Epithelial cell of esophagus (primary cell): ENCODE results near the gene MED10.

ENCODE experiments used
- DNase-seq: peaks from one replicate; pipeline ENCODE4 v3.0.0; 2010; ENCODE audit warnings: low read depth
- H3K4me3 ChIP-seq: 2 replicates; pipeline ENCODE4 v1.5.1; 2011; ENCODE audit warnings: mild to moderate bottlenecking, low read length, control low read depth
- TF ChIP-seq, protein P1 (sequence below): IDR thresholded peaks from 2 replicates; pipeline ENCODE4 v1.5.1; 2011; ENCODE audit warnings: low read depth, mild to moderate bottlenecking, low read length, control low read depth, inconsistent platforms; ENCODE audit not compliant: insufficient read depth; ENCODE audit errors: missing control alignments

Gene MED10

DNA sequence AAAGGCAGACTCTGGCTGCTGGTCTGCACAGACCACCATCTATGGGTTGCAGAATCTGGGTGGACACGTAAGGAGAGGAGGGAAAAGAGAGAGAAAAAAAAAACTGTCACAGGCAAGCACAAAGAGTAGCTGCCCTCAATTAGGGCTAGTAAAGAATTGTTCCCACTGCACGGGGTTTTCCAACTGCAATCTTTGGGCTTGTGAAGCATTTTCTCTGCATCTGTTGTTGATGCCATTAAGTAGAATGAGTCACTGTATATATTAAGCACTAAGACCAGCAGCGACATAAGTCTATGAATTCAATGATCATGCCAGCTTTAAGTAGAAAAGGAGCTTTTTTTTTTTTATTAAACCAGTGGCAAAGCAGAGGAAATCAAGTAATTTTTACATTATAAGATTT is 40.2 kb downstream of the MED10 start:
- no peak for DNase-seq
- TF ChIP-seq, protein P1, sequence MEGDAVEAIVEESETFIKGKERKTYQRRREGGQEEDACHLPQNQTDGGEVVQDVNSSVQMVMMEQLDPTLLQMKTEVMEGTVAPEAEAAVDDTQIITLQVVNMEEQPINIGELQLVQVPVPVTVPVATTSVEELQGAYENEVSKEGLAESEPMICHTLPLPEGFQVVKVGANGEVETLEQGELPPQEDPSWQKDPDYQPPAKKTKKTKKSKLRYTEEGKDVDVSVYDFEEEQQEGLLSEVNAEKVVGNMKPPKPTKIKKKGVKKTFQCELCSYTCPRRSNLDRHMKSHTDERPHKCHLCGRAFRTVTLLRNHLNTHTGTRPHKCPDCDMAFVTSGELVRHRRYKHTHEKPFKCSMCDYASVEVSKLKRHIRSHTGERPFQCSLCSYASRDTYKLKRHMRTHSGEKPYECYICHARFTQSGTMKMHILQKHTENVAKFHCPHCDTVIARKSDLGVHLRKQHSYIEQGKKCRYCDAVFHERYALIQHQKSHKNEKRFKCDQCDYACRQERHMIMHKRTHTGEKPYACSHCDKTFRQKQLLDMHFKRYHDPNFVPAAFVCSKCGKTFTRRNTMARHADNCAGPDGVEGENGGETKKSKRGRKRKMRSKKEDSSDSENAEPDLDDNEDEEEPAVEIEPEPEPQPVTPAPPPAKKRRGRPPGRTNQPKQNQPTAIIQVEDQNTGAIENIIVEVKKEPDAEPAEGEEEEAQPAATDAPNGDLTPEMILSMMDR: no peak
- H3K4me3 ChIP-seq: no peak overlapping the region

DNA sequence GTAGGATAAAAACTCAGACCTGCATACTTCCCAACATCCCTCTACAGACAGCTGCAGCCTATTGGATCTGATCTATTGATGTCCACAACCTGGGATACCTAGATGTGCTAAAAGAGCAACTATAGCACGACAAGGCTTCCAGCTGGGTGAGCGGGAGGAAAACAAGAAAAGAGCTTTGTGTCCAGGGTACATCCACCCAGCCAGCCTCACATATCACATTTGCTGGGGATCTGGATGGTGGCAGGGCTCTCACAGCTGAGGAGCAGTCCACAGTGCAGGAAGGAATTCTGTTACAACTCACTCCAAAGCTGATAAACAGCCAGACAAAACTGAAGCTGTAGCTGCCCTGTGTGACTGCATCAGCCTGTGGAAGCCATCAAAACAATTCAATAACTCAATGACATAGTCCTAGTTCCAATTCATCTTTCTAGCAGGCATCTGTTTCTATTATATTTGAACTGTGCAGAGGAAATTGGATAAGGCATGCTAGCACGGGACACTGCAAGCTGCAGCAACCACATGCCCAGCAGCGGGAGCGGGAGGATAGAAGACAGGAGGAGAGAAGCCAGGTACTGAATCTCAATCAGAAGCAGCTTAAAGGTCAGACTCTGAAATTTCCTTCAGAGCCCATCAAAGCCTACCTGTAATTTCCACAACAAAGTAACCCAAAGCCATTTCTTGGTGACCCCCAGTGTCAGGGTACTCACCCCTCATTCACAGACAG is 45.0 kb downstream of the MED10 start:
- TF ChIP-seq, protein P1: no peak
- H3K4me3 ChIP-seq: no peak overlapping the region
- DNase-seq: no peak

DNA sequence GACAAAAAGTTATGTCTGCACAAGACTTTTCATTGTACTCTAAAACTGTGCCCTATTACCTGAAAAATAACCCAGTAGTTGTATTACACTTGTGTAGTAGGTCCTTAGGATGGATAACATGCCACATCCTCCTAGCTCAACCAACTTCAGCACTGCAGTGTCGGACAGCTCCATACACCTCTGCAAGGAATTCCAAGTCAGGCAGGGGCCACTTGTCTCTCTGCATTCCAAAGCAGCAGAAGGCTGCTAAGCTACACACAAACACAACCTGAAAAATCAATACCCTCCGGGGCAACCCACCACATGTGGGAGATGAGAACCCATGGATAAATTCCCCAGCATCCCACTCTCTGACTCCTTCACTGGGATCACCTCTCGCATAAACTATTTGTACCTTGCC is 50.2 kb downstream of the MED10 start:
- peak; percentile 54 for DNase-seq
- TF ChIP-seq, protein P1: no peak
- no peak overlapping the region for H3K4me3 ChIP-seq

DNA sequence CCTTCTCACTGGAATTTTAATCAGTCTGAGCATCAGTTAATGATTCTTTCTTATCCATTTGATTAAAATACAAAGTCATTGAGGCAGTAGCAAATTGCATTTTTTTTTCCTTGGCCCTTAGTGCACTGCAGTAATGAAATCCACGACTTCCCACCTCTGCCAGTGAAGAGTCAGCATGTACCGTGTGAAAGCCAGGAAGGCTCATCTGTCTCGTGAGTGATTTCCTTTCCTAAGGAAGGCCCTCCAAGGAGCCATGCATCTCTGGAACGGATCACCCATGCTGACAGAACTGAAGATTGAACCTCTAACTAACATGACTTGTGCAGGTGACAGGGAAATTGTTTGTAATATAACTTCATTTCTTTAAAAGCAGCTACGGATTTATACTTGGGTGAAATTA is 51.6 kb downstream of the MED10 start:
- TF ChIP-seq, protein P1: no peak
- H3K4me3 ChIP-seq: no peak overlapping the region
- DNase-seq: no peak

DNA sequence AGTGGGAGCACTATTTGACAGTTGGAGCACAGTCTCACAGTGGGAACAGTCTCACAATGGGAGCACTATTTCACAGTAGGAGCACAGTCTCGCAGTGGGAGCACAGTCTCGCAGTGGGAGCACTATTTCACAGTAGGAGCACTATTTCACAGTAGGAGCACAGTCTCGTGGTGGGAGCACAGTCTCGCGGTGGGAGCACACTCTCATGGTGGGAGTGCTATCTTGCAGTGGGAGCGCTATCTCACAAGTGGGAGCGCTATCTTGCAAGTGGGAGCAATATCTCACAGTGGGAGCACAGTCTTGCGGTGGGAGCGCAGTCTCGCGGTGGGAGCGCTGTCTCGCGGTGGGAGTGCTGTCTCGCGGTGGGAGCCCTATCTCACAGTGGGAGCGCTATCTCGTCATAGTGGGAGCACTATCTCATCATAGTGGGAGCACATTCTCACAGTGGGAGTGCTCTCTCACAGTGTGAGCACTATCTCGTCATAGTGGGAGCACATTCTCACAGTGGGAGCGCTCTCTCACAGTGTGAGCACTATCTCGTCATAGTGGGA is 56.1 kb downstream of the MED10 start:
- TF ChIP-seq, protein P1: no peak
- DNase-seq: no peak
- H3K4me3 ChIP-seq: no peak overlapping the region
